HEK293T (cell line): Measurements from ENCODE around the gene SLC15A3.
"Not testable (repeated sequence)": the region's sequence is repeated elsewhere in the genome, so short reads cannot be mapped to it uniquely, and the experiment has no call there.

Experiments used
- CTCF ChIA-PET: fragments of 350-600 bp; formaldehyde crosslinking; extraction: SDS; loops from one replicate; lab custom pipeline; 2021; ENCODE audit warnings: antibody characterized with exemption, inconsistent platforms; lab: Yijun Ruan, JAX
- POLR2A ChIA-PET: fragments of 350-600 bp; formaldehyde crosslinking; extraction: SDS; loops from one replicate; lab custom pipeline; 2020; ENCODE audit warnings: antibody characterized with exemption, inconsistent platforms; lab: Yijun Ruan, JAX
- DNase-seq: peaks from one replicate; pipeline ENCODE4 v3.0.0; 2012; ENCODE audit warnings: mixed read lengths; ENCODE audit errors: extremely low spot score
- ARNT ChIP-seq: fragments of 450-650 bp; IDR thresholded peaks from 2 replicates; pipeline ENCODE4 v1.6.1; 2017; ENCODE audit warnings: mild to moderate bottlenecking
- BHLHE40 ChIP-seq: fragments of 450-650 bp; IDR thresholded peaks from 2 replicates; pipeline ENCODE4 v1.6.1; 2016; ENCODE audit warnings: mild to moderate bottlenecking, moderate library complexity, borderline replicate concordance
- CTBP1 ChIP-seq: fragments of 450-650 bp; IDR thresholded peaks from 2 replicates; pipeline ENCODE4 v1.6.1; 2016; ENCODE audit warnings: borderline replicate concordance
- ELF4 ChIP-seq: fragments of 450-650 bp; IDR thresholded peaks from 2 replicates; pipeline ENCODE4 v1.6.1; 2017; ENCODE audit warnings: antibody characterized with exemption
- FOXA1 ChIP-seq: fragments of 450-650 bp; IDR thresholded peaks from 2 replicates; pipeline ENCODE4 v1.6.1; 2016; ENCODE audit warnings: mild to moderate bottlenecking
- FOXK2 ChIP-seq: fragments of 450-650 bp; IDR thresholded peaks from 2 replicates; pipeline ENCODE4 v1.6.1; 2016; ENCODE audit warnings: mild to moderate bottlenecking
- FOXM1 ChIP-seq: fragments of 450-650 bp; IDR thresholded peaks from 2 replicates; pipeline ENCODE4 v1.6.1; 2017; ENCODE audit warnings: mild to moderate bottlenecking, borderline replicate concordance
- HDGF ChIP-seq: fragments of 450-650 bp; IDR thresholded peaks from 2 replicates; pipeline ENCODE4 v1.6.1; 2017; ENCODE audit warnings: antibody characterized with exemption, borderline replicate concordance
- L3MBTL2 ChIP-seq: fragments of 450-650 bp; conservative IDR thresholded peaks from 2 replicates; pipeline ENCODE4 v1.6.1; 2016; ENCODE audit warnings: mild to moderate bottlenecking
- LEF1 ChIP-seq: fragments of 450-650 bp; IDR thresholded peaks from 2 replicates; pipeline ENCODE4 v1.6.1; 2017; ENCODE audit warnings: mild to moderate bottlenecking, borderline replicate concordance
- NFRKB ChIP-seq: fragments of 450-650 bp; IDR thresholded peaks from 2 replicates; pipeline ENCODE4 v1.6.1; 2016; ENCODE audit warnings: mild to moderate bottlenecking, moderate library complexity
- SP1 ChIP-seq: fragments of 450-650 bp; IDR thresholded peaks from 2 replicates; pipeline ENCODE4 v1.6.1; 2017
- SUZ12 ChIP-seq: fragments of 450-650 bp; IDR thresholded peaks from 2 replicates; pipeline ENCODE4 v1.6.1; 2016; ENCODE audit warnings: mild to moderate bottlenecking
- TARDBP ChIP-seq: fragments of 450-650 bp; IDR thresholded peaks from 2 replicates; pipeline ENCODE4 v1.6.1; 2016
- ZNF384 ChIP-seq: fragments of 450-650 bp; IDR thresholded peaks from 2 replicates; pipeline ENCODE4 v1.6.1; 2016
- TF ChIP-seq, protein P1 (sequence below): fragments of 450-650 bp; IDR thresholded peaks from 2 replicates; pipeline ENCODE4 v1.6.1; 2016

Gene SLC15A3

GRCh38 chr11:60914633-60915247, 37.2 kb downstream of the SLC15A3 start:
- TF ChIP-seq FOXA1 (no peak), FOXK2 (no peak), LEF1 (no peak), FOXM1 (no peak), L3MBTL2 (no peak), SUZ12 (no peak), TARDBP (no peak), NFRKB (no peak), SP1 (no peak), ELF4 (no peak), ARNT (no peak), ZNF384 (no peak)
- TF ChIP-seq, protein P1, sequence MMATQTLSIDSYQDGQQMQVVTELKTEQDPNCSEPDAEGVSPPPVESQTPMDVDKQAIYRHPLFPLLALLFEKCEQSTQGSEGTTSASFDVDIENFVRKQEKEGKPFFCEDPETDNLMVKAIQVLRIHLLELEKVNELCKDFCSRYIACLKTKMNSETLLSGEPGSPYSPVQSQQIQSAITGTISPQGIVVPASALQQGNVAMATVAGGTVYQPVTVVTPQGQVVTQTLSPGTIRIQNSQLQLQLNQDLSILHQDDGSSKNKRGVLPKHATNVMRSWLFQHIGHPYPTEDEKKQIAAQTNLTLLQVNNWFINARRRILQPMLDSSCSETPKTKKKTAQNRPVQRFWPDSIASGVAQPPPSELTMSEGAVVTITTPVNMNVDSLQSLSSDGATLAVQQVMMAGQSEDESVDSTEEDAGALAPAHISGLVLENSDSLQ: no peak
- POLR2A ChIA-PET: interaction anchor here (0.6 to 3.7 kb wide), 8 partner anchors 9 to 225 kb away, joined by 3 to 34 read pairs (median 6); partner anchors contain the start of genes PRPF19 and TMEM132A
- peak; percentile 17 for DNase-seq
- CTCF ChIA-PET: interaction anchor here (0.8 to 1.5 kb wide), 4 partner anchors 9 to 127 kb away, joined by 3 to 7 read pairs (median 3); no protein-coding TSS in a partner anchor

DNA sequence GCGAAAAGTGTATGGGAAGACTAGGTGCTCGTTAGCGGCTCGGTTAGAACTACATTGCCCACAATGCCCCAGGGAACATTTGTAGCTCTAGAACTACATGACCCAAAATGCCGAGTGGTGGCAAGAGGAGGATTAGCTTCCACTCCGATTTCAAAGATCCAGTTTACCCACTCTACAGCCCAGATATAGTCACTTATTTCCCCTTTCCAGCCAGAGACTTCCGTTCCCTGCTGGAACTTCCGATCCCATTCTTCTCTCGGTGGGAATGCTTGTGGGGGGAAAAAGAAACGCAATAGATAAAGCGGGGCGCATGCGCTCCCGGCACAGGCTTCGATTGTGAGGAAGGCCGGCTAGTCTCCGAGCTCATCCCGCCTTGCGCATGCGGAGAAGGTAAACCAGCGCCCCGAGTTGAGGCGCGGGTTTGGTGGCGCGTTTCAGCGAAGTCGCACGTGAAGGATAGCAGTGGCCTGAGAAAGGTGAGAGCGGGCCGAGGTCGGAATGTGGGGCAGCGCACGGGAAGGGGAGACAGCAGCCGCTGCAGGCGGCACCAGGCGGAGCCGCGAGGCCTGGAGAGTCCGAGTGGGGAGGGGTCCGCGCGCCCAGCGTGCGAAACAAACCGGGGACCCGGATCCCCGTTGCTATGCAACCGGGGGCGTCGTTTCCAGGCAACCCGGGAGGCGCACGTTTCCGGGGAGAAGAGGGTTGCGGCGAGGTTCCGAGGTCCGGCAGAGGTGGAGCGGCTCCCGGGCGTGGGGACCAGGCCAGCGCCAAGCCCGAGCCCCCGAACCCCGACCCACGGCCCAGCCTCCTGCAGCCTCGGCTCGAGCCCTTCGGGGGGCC, 38.0 kb downstream of the SLC15A3 start, which contains the start of gene TMEM109:
TSS of gene TMEM109 (plus strand) at position 366 of the 840 bp plus-strand sequence. CDS start 5,536 bp downstream, outside the sequence.
- TF ChIP-seq ELF4 (peak; percentile 54), SUZ12 (no peak; the same call in 1 of the 2 replicates), L3MBTL2 (peak; percentile 97), LEF1 (no peak)
- CTCF ChIA-PET: interaction anchor here (1.5 kb wide), 1 partner anchor 15 kb away, joined by 7 read pairs; no protein-coding TSS in a partner anchor
- POLR2A ChIA-PET: interaction anchor here (0.6 to 3.7 kb wide), 19 partner anchors 8 to 420 kb away, joined by 3 to 34 read pairs (median 3); partner anchors contain the start of genes DDB1, PRPF19, PTGDR2 and TKFC
- peak; percentile 83 for DNase-seq

- POLR2A ChIA-PET: interaction anchor here (0.8 to 3.7 kb wide), 13 partner anchors 7 to 421 kb away, joined by 3 to 34 read pairs (median 4); partner anchors contain the start of genes DDB1, PRPF19, TKFC and TMEM132A
Measured at GRCh38 chr11:60912851-60913528, 39.0 kb downstream of the SLC15A3 start.

GRCh38 chr11:60912223-60912850, 39.6 kb downstream of the SLC15A3 start:
- TF ChIP-seq FOXM1 (no peak), L3MBTL2 (peak; percentile 76)
- no peak for DNase-seq
- ChIA-PET CTCF (interaction anchor here (0.6 to 1.0 kb wide), 4 partner anchors 11 to 257 kb away, joined by 3 to 13 read pairs (median 4); no protein-coding TSS in a partner anchor), POLR2A (interaction anchor here (2.1 to 3.7 kb wide), 2 partner anchors 7 to 421 kb away, joined by 6 to 34 read pairs; partner anchors contain the start of genes DDB1, PRPF19 and TKFC)

More at GRCh38 chr11:60912851-60913528, 39.0 kb downstream of the SLC15A3 start:
- CTCF ChIA-PET: interaction anchor here (1.0 to 1.5 kb wide), 2 partner anchors 14 to 81 kb away, joined by 3 to 7 read pairs; no protein-coding TSS in a partner anchor
- TF ChIP-seq TARDBP: no peak
- 0 out of 2 replicates have a peak, but pooled peaks have one; percentile 35 for TF ChIP-seq L3MBTL2
- TF ChIP-seq ARNT: no peak
- TF ChIP-seq SP1: no peak
- DNase-seq: no peak

DNA sequence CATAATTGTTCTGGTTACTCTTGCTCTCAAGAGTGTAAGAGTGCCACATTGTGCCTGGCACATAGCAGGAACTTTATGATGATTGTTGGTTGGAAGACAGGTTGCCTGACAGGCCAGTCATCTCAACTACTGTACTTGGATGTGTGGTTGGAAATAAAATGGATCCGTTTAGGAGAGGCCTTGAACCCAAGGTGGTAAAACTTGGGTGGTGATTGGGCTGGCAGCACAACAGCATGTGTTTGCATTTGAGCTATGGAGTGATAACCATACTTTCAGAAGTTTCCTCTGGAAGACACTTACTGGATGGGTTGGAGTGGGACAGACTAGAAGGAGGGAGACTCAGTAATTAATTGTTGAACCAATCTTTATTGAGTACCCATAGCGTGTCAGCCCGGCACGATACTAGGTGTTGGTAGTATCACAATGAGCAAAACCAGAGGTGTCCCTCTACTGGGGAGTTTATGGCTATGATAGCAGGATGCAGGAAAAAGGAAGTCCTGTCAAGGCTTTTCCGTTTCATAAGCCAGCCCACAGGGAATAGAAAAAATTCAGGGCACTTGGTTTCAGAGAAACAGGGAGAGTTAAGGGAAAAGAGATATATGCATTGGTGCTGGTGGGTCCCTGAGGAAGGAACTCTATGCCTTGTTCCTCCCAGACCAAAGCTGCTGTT, 41.1 kb downstream of the SLC15A3 start:
- ChIA-PET CTCF (interaction anchor here (1.1 kb wide), 1 partner anchor 11 kb away, joined by 3 read pairs; no protein-coding TSS in a partner anchor), POLR2A (no interaction called here)
- DNase-seq: no peak
- no peak for TF ChIP-seq FOXK2
- TF ChIP-seq NFRKB: no peak
- TF ChIP-seq ARNT: no peak
- no peak for TF ChIP-seq HDGF
- TF ChIP-seq TARDBP: no peak
- TF ChIP-seq FOXA1: no peak
- TF ChIP-seq CTBP1: no peak
- no peak for TF ChIP-seq L3MBTL2
- no peak for TF ChIP-seq SP1
- no peak for TF ChIP-seq BHLHE40
- no peak for TF ChIP-seq SUZ12
- TF ChIP-seq ELF4: no peak
- no peak for TF ChIP-seq LEF1
- TF ChIP-seq FOXM1: no peak

DNA sequence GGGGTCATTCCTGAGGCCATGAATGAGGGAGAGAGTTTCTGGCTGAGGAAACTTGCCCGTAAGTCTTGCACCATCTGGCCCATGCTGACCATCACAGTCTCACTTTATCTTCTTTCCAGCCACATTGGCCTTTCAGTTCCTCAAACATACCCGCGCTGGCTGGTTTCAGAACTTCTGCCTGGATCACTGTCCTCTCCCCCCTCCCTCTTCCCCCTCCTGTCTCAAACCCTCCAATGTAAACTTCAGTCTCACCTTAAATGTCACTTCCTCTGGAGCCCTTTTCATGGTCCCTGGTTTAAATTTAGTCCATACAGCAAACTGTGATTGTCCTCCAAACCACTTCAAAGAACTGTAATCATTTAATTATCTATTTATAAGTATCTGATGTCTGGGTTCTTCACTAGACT, 41.7 kb downstream of the SLC15A3 start:
- ChIA-PET CTCF (interaction anchor here (1.1 kb wide), 1 partner anchor 11 kb away, joined by 3 read pairs; no protein-coding TSS in a partner anchor), POLR2A (no interaction called here)
- DNase-seq: no peak

GRCh38 chr11:60909680-60910280, 42.2 kb downstream of the SLC15A3 start:
- POLR2A ChIA-PET, CTCF ChIA-PET, DNase-seq: not testable (repeated sequence)

More for the DNA sequence above, 41.7 kb downstream of the SLC15A3 start:
- TF ChIP-seq ELF4 (no peak), SP1 (no peak), FOXM1 (no peak), ARNT (no peak), BHLHE40 (no peak), L3MBTL2 (no peak), ZNF384 (no peak), HDGF (no peak), FOXK2 (no peak), NFRKB (no peak), LEF1 (no peak), CTBP1 (no peak), FOXA1 (no peak), SUZ12 (no peak), TARDBP (no peak)
- TF ChIP-seq, protein P1: no peak
